Hematopoietic multipotent progenitor cell treated with erythropoietin and hydrocortisone succinate and interleukin-3 and kit ligand, for 8 days (in vitro differentiated cells): ENCODE measurements around the gene SCEL.

Experiments used
- DNase-seq: peaks from one replicate; pipeline ENCODE4 v3.0.0-alpha.2; 2015

Gene SCEL

GRCh38 chr13:77522444-77522843 is 13.1 kb upstream of the SCEL start:
- no peak for DNase-seq

- DNase-seq: no peak
Observed at GRCh38 chr13:77523386-77523785, 12.1 kb upstream of the SCEL start.

- no peak for DNase-seq
Observed at GRCh38 chr13:77523834-77524728, 11.4 kb upstream of the SCEL start.

- no peak for DNase-seq
Observed at GRCh38 chr13:77528414-77528813, 7.1 kb upstream of the SCEL start.

- no peak for DNase-seq
Observed at GRCh38 chr13:77528834-77529500, 6.5 kb upstream of the SCEL start.

GRCh38 chr13:77529501-77529840 is 6.0 kb upstream of the SCEL start:
- no peak for DNase-seq

GRCh38 chr13:77530875-77531274 is 4.6 kb upstream of the SCEL start:
- DNase-seq: no peak

GRCh38 chr13:77532983-77533382 is 2.5 kb upstream of the SCEL start:
- DNase-seq: no peak

- no peak for DNase-seq
Observed at GRCh38 chr13:77533875-77534788, 1.4 kb upstream of the SCEL start.

GRCh38 chr13:77536358-77536757 is 852 bp downstream of the SCEL start:
- DNase-seq: no peak

GRCh38 chr13:77537289-77537919 is 1.9 kb downstream of the SCEL start:
- no peak for DNase-seq

GRCh38 chr13:77543711-77544110 is 8.2 kb downstream of the SCEL start:
- no peak for DNase-seq

- DNase-seq: no peak
Observed at GRCh38 chr13:77544355-77544754, 8.8 kb downstream of the SCEL start.

GRCh38 chr13:77544758-77545338 is 9.3 kb downstream of the SCEL start:
- DNase-seq: no peak

GRCh38 chr13:77545626-77546412 is 10.3 kb downstream of the SCEL start:
- DNase-seq: no peak

- DNase-seq: no peak
Observed at GRCh38 chr13:77548095-77548494, 12.6 kb downstream of the SCEL start.

- no peak for DNase-seq
Observed at GRCh38 chr13:77548594-77548993, 13.1 kb downstream of the SCEL start.

GRCh38 chr13:77554069-77554468 is 18.6 kb downstream of the SCEL start:
- DNase-seq: no peak

GRCh38 chr13:77555246-77555645 is 19.7 kb downstream of the SCEL start:
- no peak for DNase-seq

GRCh38 chr13:77558016-77558415 is 22.5 kb downstream of the SCEL start:
- DNase-seq: no peak

GRCh38 chr13:77563111-77563510 is 27.6 kb downstream of the SCEL start:
- DNase-seq: no peak

GRCh38 chr13:77565635-77566034 is 30.1 kb downstream of the SCEL start:
- peak; percentile 35 for DNase-seq
